8988T (cell line): ENCODE measurements around the gene HAL.

ENCODE experiments used
- DNase-seq: peaks from one replicate; pipeline ENCODE4 v3.0.0; 2011

Gene HAL

DNA sequence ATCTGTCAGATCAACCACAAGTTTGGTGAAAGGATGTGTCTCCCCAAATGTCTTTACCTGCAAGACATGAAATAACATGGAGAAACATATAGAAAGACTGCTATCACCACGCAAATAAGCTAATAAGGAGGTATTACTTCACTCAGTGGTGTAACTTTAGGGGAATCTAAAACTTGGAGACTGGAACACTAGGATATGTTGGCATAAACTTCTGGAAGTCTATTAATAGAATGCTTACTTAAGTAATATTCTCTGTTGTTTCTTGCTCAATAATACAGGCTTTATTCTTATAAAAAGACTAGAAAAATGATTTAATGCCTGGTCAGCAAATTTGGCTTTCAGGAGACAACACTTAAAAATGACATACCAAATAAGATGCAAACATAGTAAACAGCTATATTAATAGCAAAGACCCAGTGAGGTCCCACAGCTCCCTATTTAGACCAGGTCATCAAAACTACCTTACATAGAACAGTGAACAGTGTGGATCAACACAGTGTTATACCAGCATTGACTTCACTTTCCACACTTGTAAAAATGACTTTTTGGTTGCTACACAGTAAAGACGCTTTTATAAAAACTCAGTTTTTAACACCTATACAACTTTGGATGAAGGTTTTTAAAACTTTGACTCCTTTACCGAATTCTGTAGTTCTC lies 18.9 kb upstream of the HAL start:
- no peak for DNase-seq

DNA sequence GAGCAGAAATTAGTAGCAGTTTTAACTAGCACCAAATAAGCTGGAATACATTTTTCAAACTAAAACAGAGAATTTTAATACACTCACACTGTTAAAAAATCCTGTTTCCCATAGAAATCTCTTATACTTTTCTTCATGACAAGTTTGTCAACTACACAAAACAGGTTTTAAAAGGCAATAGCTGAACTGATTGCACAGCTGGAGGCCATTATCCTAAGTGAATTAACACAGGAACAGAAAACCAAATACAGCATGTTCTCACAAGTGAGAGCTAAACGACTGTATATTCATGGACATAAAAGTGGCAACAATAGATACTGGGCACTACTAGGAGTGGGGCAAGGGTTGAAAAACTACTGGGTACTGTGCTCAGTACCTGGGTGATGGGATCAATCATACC lies 11.6 kb upstream of the HAL start:
- DNase-seq: no peak

DNA sequence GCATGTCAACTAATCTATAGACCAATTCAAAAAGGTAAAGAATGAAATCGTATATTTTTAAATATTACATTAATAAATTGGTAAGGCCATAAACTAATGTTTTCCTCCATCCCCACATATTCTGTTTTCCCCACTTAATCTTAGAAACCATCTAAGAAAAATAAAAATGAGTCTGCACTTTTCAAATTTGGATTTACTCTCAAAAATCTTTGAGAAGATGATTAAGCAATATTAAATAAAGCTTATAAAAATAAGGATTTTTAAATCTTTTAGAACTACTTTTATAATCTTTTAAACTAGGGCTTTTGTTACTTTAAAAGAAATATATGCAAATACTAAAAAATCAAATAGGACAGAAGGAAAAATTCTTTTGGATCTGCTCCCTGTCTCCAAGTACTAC lies 10.6 kb upstream of the HAL start:
- DNase-seq: no peak

DNA sequence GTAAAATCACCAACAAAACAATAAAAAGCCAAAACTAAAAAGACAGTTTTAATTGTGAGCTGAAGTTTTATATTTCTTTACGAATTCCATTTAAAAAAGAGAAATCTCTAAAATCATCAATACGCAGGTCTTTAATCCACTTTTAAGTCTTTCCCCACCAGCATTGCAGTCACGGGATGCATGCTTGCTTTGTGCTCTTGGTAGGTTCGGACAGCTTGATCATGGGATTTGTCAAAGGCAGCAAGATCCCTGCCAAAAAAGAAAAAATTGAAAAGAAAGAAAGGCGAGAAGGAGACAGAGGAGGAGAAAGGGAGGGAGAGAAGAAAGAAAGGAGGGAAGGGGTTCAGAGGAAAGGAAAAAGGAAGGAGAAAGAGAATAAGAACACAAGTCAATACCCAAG lies 4.7 kb upstream of the HAL start:
- no peak for DNase-seq

DNA sequence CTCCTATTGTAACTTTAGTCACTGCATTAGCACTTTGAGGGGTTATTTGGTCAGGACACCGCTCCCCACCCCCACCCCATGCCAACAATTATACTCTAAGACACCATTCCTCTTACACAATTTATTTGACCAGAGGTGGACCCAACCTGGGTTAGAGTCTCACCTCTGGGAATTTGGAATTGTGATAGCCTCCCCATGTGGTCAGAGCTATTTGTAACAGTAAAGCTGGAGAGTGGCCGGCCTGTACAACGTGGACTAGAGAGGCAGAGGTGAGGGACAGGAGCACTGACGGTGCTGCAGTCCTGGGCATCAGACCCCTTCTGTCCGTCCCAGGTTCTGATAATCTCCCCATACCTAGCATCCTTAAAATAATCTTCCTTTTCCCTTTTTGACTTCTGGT lies 3.3 kb upstream of the HAL start:
- no peak for DNase-seq

DNA sequence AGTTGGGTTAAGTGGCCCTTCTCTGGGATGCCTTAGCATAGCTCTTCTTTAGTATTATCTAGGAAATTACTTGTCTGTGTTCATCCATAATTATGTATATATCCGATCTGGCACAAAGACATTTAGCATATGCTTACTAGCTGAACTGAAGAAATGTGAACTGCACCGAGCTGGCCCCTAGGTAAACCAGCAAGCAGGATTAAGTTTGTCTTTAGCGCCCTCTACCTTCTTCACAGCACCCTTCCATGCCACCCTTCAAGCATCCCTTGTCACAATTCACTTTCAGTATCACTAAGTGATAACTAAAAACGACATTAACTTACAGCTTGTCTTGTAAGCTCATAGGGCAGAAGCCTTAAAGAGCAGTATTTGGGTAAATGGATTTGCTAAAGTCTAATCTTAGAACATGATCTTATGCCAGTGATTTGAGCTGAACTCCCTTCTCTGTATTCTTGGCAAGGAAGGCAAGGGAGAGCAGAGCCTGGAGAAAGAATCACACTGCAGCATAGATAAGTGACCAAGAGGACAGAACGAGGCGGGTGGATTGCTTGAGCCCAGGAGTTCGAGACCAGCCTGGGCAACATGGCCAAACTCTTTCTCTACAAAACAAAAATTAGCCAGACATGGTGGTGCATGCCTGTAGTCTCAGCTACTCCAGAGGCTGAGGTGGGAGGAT lies 2.6 kb upstream of the HAL start:
- DNase-seq: peak; percentile 19

DNA sequence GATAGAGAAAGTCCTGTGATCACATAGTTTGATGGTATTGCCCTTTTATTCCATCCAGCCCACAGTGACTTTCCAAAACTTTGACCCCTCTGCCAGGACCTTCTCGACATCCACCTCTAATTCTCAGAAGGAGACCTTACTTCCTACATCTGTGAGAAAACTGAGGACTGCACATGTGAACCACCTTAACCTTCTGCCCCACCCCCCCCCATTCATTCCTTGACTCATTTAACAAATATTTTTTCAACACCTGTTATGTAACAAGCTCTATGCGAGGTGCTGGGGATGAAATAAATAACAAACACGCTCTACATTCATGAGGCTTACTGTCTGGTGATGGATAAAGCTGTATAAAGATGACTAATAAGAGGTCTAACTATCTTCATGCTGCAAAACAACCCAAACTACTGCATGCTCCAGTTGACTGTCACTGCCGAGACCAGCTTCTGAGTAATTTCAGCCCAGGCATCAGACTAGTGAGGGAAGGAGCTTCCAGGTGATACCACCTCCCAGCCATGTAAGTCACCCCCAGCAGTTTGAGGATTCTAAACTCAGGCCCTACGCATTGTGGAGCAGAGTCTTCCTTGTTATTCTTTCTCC lies 1.9 kb upstream of the HAL start:
- DNase-seq: no peak

DNA sequence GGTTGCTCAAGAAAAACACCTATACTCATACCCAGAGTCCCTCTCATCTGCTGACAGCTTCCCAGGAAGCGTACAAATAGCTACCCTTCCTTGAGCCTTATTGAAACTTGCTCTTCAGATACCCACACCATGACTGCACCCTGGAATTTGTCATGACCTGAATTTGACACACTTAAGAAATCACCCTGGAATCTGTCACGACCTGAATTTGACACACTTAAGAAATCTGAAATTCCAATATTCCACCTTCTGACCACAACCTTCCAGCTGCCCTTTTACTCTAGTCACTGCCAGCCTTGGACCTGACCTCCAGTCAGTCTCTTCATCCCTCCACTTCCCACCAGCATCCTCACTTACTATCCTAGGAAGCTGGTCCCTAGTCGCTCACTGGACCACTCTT lies 1.1 kb upstream of the HAL start:
- DNase-seq: no peak

DNA sequence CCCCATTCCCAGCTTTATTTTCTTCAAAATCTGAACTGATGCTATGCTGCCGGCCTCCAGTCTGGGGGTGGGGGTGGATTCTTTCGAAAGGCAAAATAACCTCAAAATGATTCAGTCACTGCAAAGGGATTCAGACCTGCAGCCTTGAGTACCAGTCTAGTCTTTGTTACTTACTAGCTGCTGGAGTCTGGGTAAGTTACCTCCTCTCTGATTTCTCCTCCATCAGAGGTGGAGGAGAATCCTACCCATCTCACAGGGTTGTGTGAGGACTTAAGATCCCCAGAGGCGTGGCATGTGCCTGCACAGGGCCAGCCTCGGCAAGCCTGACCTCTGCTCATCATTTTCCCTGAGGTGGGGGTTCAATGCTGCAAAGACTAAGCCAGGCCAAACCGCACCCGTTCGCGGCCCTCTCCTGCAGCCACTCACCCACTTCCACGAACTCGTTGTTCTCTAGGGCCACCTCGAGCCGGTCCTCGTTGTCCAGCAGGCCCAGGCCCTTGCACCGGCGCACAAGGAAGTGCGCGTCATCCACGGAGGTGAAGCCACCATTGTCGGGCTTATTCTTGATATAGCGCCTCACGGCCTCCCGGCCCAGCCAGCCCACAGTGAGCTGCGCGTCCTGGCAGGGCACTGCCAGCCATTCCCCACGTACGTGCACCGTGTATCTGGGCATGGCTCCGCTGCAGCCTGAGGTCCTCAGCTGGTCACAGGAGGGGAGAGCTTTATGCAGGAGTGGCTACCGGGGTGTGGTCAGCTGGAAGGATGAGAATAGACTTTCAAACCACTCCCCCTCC lies 709 bp downstream of the HAL start:
- no peak for DNase-seq

DNA sequence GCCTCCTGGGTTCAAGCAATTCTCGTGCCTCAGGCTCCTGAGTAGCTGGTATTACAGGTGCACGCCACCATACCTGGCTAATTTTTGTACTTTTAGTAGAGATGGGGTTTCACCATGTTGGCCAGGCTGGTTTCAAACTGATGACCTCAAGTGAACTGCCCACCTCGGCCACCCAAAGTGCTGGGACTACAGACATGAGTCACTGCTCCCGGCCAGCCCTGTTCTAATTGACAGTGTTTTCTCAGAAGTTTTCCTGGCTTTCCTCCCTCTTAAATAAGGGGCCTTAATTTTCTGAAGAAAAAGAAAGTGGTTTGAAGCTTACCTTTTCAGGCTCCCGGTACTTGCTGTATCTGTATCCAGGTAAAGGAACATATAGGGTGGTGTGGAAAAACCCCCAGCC lies 1.7 kb downstream of the HAL start:
- no peak for DNase-seq

DNA sequence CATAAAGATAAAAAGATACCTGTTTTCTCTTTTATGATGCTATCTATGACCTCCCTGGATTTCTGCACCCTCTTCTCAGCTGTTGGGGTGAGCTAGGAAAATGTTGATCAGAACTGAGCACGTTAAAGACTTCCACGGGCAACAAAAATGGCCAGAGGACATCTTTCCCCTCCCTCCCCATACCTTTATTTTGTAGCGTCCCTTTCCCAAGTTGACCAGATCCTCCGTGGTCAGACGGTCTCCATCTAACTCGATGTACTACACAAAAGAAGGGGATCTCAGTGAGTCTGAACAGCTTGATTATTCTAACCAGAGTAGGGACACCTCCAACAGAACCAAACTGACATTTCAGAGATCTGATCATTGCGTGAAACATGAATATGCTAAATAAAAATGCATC lies 2.2 kb downstream of the HAL start:
- DNase-seq: no peak

DNA sequence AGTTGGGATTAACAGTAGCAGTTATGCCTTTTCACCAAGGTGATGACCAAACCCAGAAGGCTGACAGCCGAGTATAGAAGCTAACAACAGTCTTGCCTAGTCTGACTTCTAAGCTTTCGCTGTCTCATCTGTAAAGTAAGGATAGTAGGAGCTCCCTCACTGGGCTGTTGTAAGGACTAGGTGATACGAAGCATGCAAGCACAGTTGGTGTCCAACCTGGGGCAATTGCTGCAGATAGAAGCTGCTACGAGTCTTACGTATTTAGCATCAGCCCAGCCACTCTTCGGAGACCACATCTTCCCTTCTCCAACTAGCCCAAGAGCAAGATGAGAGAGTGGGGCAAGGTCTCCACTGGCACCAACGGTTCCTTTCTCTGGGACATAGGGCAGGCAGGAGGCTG lies 6.0 kb downstream of the HAL start:
- DNase-seq: no peak

DNA sequence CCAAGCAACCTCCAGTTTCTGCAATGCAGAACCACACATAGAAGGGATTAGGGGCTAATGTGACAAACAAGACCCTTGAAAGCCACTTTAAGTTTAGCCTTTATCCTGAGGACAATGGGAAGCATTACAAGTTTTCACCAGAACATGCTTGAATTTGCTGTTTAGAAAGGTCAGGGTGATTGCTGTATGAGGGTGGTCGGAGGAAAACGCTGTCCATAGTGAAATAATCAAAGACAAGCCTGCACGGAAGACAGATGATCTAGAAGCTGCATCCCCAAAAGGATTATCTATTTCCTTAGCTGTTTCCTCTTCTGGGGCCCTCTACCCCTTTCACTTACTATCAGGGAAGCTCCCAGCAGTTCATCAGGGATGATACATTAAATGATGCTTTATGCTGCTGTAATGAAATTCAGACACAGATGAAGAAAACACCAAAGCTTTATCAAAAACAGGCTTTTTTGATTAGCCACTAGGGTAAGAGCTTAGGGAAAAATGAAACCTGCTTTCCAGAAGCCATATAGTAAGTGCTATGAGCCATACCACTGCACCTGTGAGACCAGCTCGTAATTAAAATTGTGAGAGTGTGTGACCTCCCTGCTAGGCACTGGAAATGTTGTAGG lies 6.5 kb downstream of the HAL start:
- no peak for DNase-seq

DNA sequence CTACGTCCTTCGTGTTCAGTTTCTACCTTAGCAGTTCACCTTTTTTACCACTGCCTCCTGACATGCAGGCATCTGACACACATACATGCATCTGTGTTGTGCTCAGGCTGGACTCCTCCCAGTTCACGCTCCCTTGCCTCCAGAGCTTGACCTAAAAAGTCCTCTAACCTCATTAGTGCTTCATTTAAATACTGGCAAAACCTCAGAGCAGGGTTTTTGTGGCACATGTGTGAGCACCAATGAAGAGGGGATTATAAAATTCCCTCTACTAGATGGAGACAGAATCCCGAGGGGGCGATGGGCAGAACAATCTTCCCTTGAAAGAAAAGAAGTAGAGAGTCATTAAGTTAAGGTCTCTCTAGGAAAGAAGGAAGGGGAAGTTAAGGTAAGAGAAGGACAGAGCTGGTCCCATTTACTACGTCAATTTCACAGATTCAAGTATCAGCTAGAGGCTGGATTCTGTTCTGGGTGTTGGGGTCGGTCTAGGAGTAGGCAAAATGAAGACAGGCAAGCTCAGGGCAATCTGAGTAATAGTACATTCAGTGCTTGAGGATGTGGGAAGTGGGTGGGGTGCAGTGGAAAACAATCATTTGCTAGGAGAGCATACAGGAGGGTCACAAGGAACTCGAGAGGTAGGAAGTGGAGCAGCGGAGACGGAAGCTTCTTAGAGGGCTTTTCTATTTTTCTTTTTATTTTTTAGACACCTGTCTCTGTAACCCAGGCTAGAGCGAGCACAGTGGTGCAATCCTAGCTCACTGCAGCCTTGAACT lies 7.5 kb downstream of the HAL start:
- no peak for DNase-seq

DNA sequence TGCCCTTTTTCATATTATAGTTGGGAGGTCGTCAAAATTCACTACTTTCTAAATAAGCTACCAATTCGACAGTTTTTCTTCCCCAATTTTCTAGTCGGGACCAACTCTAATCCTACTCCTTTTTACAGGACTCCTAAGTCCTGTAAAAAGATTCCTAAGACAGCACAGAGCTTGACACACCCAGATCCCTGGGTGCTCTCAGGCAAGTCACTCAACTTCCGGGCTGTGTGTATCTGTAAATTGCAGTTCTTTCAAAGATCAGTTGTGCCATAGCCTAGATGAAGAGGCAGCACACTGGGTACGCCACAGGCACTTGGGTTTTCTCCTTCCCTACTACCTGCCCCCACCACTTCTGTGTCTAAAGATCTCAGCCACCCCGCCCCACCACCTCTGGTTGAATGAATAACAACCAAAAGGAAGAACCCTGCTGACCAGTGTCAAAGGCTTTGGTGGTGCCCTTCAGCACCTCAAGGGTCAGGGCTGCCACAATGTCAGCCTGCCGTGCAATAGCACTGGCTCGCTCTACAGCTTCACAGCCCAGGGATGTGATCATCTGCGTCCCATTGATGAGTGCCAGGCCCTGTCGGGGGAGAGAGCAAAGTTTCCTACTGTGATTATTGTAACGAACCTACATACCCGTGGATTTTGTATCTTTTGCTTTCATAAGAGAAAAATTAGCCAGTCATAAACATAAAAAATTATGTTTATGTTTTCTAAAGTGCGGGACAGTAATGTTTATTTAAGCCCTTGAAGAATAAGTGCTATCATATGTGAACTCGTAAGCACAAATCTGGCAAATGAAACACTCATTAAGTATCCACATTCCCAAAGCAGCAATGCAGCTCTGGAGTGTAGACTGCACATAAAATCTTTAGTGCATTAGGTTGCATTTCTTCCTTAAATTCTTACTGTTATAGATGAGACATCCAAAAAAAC lies 9.2 kb downstream of the HAL start:
- DNase-seq: no peak

DNA sequence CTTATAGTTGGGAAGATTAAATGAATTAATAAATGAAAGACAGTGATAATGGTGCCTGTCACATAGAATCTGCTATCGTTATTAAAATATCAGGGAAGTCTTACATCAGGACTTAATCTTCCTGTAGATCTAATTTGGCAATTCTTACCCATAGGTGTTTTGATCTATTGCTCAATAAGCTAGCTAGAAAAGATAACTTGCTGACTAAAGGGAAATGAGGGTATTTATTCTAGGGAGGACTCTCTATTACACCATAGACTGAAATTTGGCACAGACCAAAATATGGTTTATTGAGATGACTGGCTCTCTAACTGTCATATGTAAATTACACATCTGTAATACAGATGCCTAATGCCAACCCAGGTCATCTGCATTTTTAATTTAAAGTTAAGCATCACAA lies 11.5 kb downstream of the HAL start:
- no peak for DNase-seq

DNA sequence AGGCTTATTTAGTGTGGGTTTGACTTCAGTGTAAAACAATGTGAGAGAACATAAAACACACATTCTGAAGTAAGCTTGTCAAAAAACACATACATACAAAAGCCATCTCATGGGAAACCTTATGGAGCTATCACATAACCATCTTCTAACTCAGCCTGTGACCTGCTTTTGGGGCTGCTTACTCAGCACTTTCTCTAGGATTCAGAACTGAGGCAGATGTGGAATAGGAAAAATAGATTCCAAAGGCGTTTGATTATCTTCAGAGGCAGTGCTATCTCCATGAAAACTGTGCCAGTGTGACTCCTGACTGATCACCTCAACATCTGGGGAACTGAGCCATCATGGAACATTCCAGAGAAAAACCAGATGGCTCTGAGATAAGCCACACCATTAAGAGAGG lies 13.5 kb downstream of the HAL start:
- DNase-seq: no peak

DNA sequence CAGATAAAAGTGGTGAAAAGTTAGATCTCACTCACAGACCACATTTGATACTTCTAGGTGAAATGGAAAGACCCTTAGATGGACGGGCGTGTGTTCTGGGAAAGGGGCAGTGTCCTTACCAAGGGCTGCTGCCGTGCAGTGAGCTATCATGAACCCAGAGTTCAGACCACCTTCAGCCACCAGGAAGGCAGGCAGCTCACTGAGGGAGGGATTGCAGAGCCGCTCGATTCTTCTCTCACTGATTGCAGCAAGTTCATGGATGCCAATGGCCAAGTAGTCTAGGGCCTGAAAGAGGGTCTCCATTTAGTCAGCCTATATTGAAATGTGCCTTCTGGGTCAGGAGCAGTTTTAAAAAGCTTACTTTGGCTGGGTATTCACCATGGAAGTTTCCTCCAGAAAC lies 15.7 kb downstream of the HAL start:
- no peak for DNase-seq

DNA sequence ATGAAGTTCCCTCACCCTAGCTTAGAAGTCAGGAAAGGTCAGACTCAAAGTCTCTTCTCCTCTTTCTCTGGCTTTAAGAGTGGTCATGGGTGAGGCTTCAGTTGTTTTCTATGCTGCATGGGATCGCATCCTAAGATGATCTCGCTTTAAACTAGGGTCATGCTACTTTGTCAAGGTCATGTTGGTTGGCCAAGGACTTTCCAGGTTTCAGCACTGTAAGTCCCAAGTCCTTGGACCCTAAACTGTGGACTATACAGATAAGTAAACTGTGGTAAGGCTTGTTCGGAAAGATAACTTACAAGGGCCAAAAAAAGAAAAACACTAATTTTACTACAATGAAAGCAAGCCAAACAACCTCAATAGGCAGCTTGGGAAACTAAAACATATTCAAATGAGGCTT lies 17.4 kb downstream of the HAL start:
- DNase-seq: no peak

DNA sequence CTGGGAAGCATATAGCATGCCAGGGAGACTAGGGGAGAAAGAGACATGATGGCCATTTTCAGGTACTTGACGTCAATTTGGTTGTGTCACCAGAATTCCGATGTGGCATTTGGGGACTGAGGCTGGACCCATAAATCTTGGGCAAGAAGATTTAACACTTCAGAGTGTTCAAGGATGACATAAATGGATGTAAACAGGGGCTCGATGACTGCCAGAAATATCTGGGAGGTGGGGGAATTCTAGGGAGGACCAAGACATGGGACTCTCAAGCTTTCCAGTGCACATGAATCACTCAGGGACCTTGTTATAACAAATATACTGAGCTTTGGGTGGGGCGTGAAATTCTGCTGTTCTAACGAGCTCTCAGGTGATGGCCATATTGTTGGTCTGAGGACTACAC lies 17.8 kb downstream of the HAL start:
- no peak for DNase-seq

DNA sequence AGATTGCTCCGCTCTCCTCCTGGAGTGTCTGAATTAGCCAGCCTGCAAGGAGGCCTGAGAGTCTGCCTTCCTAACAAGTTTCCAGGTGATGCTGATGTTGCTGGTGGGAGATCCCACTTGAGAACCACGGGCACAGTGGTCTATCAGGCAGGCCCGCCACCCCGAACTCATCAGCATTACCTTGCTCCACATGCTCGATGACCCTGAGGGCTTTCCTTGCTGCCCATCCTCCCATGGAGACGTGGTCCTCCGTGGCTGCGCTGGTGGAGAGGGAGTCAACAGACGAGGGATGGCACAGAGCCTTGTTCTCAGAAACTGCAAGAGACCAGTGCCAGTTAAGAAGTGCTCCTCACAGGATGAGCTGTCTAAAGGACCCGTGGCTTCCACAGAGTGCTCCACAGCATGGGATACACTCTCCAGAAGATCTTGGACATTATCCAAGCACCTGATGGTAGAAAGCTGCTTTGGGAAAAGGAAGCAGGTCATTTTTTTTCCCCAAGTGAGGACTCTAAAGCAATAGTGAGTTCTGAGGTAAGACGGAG lies 18.3 kb downstream of the HAL start:
- DNase-seq: no peak
